ENCODE measurements around the gene ADSS1. TPM values are rescaled to one million over a fixed set of nuclear protein-coding genes. Genes with fewer than 3 reads are reported as not detected.
A peak's percentile ranks its signal among the peaks of the same experiment; 100 is the strongest.

ADSS1 gene
- 11.8 and 14.3 TPM in 2 replicates for polyA plus RNA-seq (2012; rRNA removed)
- 11.0 and 11.2 TPM in 2 replicates for polyA plus RNA-seq (2012; cell fraction: cytosol; rRNA removed)
- polyA plus RNA-seq (2012; cell fraction: nucleus; rRNA removed) = 44.6 and 48.8 TPM in 2 replicates

DNA sequence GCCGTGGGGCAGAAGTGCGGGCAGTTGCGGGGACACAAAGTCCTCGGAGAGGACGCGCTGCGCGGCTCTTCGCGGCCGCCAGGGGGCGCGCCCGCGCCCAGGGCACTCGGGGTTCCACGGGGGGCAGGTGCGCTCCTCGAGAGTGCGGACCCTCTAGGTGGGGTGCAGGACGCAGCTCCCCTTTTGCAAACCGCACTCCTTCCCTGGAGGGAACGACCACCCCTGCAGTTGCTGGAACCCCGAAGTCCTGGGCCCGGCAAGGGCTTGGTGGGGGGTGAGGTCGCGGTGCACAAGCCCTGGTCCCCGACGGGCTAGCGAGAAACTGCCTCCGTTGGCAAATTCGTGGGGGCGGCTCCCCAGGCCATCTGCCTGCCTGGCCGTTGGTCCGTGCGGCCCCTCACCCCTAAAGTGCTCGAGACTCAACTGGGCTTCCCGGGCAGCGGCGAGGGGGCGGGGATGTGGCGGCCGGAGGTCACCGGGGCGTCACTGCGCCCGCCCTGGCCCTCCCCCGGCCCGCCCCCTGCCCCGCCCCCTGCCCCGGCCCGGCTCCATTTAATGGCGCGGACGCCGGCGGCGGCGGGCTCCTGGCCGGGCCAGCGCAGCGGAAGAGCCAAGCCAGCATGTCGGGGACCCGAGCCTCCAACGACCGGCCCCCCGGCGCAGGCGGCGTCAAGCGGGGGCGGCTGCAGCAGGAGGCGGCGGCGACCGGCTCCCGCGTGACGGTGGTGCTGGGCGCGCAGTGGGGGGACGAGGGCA, at the start of gene ADSS1:
ADSS1 (plus strand) TSS at position 579 of the 756 bp plus-strand sequence; CDS start at position 621, 42 bp downstream.
- peaks cover 11% of the 10 kb centered on the region; the same call in 1 of the 2 replicates for H4K20me1 ChIP-seq (ENCODE audit: insufficient read depth)
- peak; percentile 98 for DNase-seq
- POLR2A ChIA-PET = no interaction called here
- no peaks in the 10 kb centered on the region for H3K9me3 ChIP-seq
- no peaks in the 10 kb centered on the region for H3F3A ChIP-seq (replicated peaks; ENCODE audit: insufficient read depth)
- peak within 1 kb of the TSS; percentile 57; the same call in 1 of the 2 replicates for H3K9ac ChIP-seq
- 25% methylated on average over 18 of the region's 82 CpGs for WGBS (ENCODE audit: low lambda C conversion rate)
- no peak for TF ChIP-seq GATA2 (CRISPR knock-in tag; IDR thresholded peaks at IDR 0.05)
- no peak for TF ChIP-seq MXI1 (IDR thresholded peaks at IDR 0.05; ENCODE audit: low read depth, low read length)
- TF ChIP-seq, protein P1, sequence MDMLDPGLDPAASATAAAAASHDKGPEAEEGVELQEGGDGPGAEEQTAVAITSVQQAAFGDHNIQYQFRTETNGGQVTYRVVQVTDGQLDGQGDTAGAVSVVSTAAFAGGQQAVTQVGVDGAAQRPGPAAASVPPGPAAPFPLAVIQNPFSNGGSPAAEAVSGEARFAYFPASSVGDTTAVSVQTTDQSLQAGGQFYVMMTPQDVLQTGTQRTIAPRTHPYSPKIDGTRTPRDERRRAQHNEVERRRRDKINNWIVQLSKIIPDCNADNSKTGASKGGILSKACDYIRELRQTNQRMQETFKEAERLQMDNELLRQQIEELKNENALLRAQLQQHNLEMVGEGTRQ (IDR thresholded peaks at IDR 0.05; ENCODE audit: borderline replicate concordance, low read depth, low read length) = no peak
- no peak for TF ChIP-seq TEAD4 (IDR thresholded peaks at IDR 0.05; ENCODE audit: borderline replicate concordance, insufficient read depth)
- TF ChIP-seq GABPA (IDR thresholded peaks at IDR 0.05; ENCODE audit: low read depth) = no peak
- no peak for TF ChIP-seq JUND (IDR thresholded peaks at IDR 0.05)
- no peak for TF ChIP-seq TAF1 (IDR thresholded peaks at IDR 0.05; ENCODE audit: borderline replicate concordance, low read depth, low read length)
- TF ChIP-seq MEF2A (IDR thresholded peaks at IDR 0.05; ENCODE audit: borderline replicate concordance, low read depth) = no peak
- TF ChIP-seq, protein P2, sequence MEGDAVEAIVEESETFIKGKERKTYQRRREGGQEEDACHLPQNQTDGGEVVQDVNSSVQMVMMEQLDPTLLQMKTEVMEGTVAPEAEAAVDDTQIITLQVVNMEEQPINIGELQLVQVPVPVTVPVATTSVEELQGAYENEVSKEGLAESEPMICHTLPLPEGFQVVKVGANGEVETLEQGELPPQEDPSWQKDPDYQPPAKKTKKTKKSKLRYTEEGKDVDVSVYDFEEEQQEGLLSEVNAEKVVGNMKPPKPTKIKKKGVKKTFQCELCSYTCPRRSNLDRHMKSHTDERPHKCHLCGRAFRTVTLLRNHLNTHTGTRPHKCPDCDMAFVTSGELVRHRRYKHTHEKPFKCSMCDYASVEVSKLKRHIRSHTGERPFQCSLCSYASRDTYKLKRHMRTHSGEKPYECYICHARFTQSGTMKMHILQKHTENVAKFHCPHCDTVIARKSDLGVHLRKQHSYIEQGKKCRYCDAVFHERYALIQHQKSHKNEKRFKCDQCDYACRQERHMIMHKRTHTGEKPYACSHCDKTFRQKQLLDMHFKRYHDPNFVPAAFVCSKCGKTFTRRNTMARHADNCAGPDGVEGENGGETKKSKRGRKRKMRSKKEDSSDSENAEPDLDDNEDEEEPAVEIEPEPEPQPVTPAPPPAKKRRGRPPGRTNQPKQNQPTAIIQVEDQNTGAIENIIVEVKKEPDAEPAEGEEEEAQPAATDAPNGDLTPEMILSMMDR (IDR thresholded peaks at IDR 0.05) = peak; percentile 67
- TF ChIP-seq FOXJ3 (CRISPR knock-in tag; IDR thresholded peaks at IDR 0.05) = no peak
- TF ChIP-seq EP300 (IDR thresholded peaks at IDR 0.05; ENCODE audit: borderline replicate concordance in 1 of 2, low read depth in 1 of 2, low read length in 1 of 2) = no peak
- 0 out of 2 replicates have a peak, but pooled peaks have one; percentile 14 for TF ChIP-seq RAD21 (IDR thresholded peaks at IDR 0.05; ENCODE audit: low read length)
- no peak for TF ChIP-seq NFIC (IDR thresholded peaks at IDR 0.05; ENCODE audit: borderline replicate concordance)
- TF ChIP-seq EZH2phosphoT487 (IDR thresholded peaks at IDR 0.05; ENCODE audit: borderline replicate concordance, low read depth) = no peak
- TF ChIP-seq, protein P3, sequence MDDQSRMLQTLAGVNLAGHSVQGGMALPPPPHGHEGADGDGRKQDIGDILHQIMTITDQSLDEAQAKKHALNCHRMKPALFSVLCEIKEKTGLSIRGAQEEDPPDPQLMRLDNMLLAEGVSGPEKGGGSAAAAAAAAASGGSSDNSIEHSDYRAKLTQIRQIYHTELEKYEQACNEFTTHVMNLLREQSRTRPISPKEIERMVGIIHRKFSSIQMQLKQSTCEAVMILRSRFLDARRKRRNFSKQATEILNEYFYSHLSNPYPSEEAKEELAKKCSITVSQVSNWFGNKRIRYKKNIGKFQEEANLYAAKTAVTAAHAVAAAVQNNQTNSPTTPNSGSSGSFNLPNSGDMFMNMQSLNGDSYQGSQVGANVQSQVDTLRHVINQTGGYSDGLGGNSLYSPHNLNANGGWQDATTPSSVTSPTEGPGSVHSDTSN (IDR thresholded peaks at IDR 0.05) = no peak
- TF ChIP-seq POLR2AphosphoS5 (IDR thresholded peaks at IDR 0.05; ENCODE audit: low read depth, low read length) = peak; percentile 36; the same call in 1 of the 2 replicates
- peak within 1 kb of the TSS; percentile 81 for H3K4me2 ChIP-seq
- no peaks in the 10 kb centered on the region for H3K79me2 ChIP-seq (ENCODE audit: insufficient read depth)
- H3K36me3 ChIP-seq (replicated peaks in 1 of 2; ENCODE audit: control insufficient read depth in 1 of 2, insufficient read depth in 2 of 2, low read length in 1 of 2) = peaks cover 4 to 5% of the 10 kb centered on the region in 2 experiments
- H3K4me3 ChIP-seq (ENCODE audit: low read depth in 2 of 2, low read length in 1 of 2) = peak within 1 kb of the TSS; percentile 60 to 69
- H3K27ac ChIP-seq (ENCODE audit: low read depth in 2 of 2, low read length in 1 of 2) = peak within 1 kb of the TSS in 1 of 2 experiments; percentile 80; a peak in 1 of 4 replicates
- CTCF ChIA-PET = interaction anchor here (0.6 to 3.8 kb wide), 22 partner anchors 10 to 696 kb away, joined by 3 to 23 read pairs (median 5); partner anchors contain the start of genes INF2 and SIVA1
- no peaks in the 10 kb centered on the region for H3K27me3 ChIP-seq (ENCODE audit: insufficient read depth)
- H2AFZ ChIP-seq (ENCODE audit: low read depth) = no peak within 1 kb of the TSS
- H3K9me2 ChIP-seq = no peaks in the 10 kb centered on the region
- H3K4me1 ChIP-seq (ENCODE audit: control insufficient read depth in 1 of 2, insufficient read depth in 2 of 2, low read depth in 1 of 2, low read length in 1 of 2) = peaks cover 0 to 35% of the 10 kb centered on the region in 2 experiments; a peak in 2 of 4 replicates

Data from SK-N-SH (cell line).